WTC11 (cell line): ENCODE data around the gene RBM26. TPM values are rescaled to one million over a fixed set of nuclear protein-coding genes. Genes with fewer than 3 reads are reported as not detected.

Source experiments
- ATAC-seq: fragments of 200-7000 bp; cut with Tn5 transposase; 2 replicates; pipeline ENCODE4 v1.10.0; 2021; ENCODE audit warnings: mild to moderate bottlenecking, moderate library complexity
- CTCF ChIA-PET: fragments of 300-600 bp; sonication (Branson Sonifier 250); formaldehyde crosslinking; loops from one replicate; lab custom pipeline; 2021; ENCODE audit warnings: antibody characterized with exemption; lab: Charles Lee
- POLR2A ChIA-PET: fragments of 350-600 bp; sonication (Branson Sonifier 250); formaldehyde crosslinking; loops from one replicate; lab custom pipeline; 2021; ENCODE audit warnings: antibody characterized with exemption; lab: Charles Lee
- DNase-seq: peaks from one replicate; pipeline ENCODE4 v3.0.0; 2021; ENCODE audit warnings: low spot score
- H3K27ac Mint-ChIP-seq: 2 replicates; pipeline ENCODE4 v1.8.0; 2021; ENCODE audit warnings: mixed read lengths
- H3K27me3 Mint-ChIP-seq: 2 replicates; pipeline ENCODE4 v1.8.0; 2021; ENCODE audit warnings: low read depth, mild to moderate bottlenecking, moderate library complexity, mixed read lengths
- H3K36me3 Mint-ChIP-seq: 2 replicates; pipeline ENCODE4 v1.8.0; 2021; ENCODE audit warnings: mixed read lengths
- H3K4me1 Mint-ChIP-seq: 2 replicates; pipeline ENCODE4 v1.8.0; 2022; ENCODE audit warnings: mixed read lengths
- H3K4me3 Mint-ChIP-seq: 2 replicates; pipeline ENCODE4 v1.8.0; 2021; ENCODE audit warnings: mild to moderate bottlenecking, moderate library complexity, mixed read lengths
- H3K9me3 Mint-ChIP-seq: 2 replicates; pipeline ENCODE4 v1.8.0; 2021; ENCODE audit warnings: mixed read lengths
- ATF2 ChIP-seq: sonication (generic); formaldehyde crosslinking; IDR thresholded peaks from 2 replicates; pipeline ENCODE4 v1.8.1; 2022; ENCODE audit warnings: low read depth, missing genetic modification reagents, borderline replicate concordance
- CREM ChIP-seq: sonication (generic); formaldehyde crosslinking; IDR thresholded peaks from 2 replicates; pipeline ENCODE4 v1.8.1; 2022; ENCODE audit warnings: mild to moderate bottlenecking, missing genetic modification reagents, moderate library complexity
- E2F5 ChIP-seq: sonication (generic); formaldehyde crosslinking; IDR thresholded peaks from 2 replicates; pipeline ENCODE4 v1.8.1; 2022; ENCODE audit warnings: mild to moderate bottlenecking, moderate library complexity, missing genetic modification reagents
- ELF4 ChIP-seq: sonication (generic); formaldehyde crosslinking; IDR thresholded peaks from 2 replicates; pipeline ENCODE4 v1.8.1; 2022; ENCODE audit warnings: low read depth, mild to moderate bottlenecking, moderate library complexity, missing genetic modification reagents
- ETV6 ChIP-seq: sonication (generic); formaldehyde crosslinking; IDR thresholded peaks from 2 replicates; pipeline ENCODE4 v1.8.1; 2022; ENCODE audit warnings: mild to moderate bottlenecking, missing genetic modification reagents
- GABPB1 ChIP-seq: sonication (generic); formaldehyde crosslinking; IDR thresholded peaks from 2 replicates; pipeline ENCODE4 v1.8.1; 2023; ENCODE audit warnings: mild to moderate bottlenecking, missing genetic modification reagents
- GRHL2 ChIP-seq: fragments of 250-450 bp; sonication (Bioruptor Pico); IDR thresholded peaks from 2 replicates; pipeline ENCODE4 v1.8.0; 2022; ENCODE audit warnings: mild to moderate bottlenecking, moderate library complexity; ENCODE audit not compliant: insufficient replicate concordance, severe bottlenecking
- IRF1 ChIP-seq: sonication (generic); formaldehyde crosslinking; IDR thresholded peaks from 2 replicates; pipeline ENCODE4 v1.8.0; 2023; ENCODE audit warnings: missing genetic modification reagents
- IRF2 ChIP-seq: sonication (generic); formaldehyde crosslinking; IDR thresholded peaks from 2 replicates; pipeline ENCODE4 v1.8.0; 2022; ENCODE audit warnings: low read depth, missing genetic modification reagents, borderline replicate concordance
- NR1H2 ChIP-seq: sonication (generic); formaldehyde crosslinking; IDR thresholded peaks from 2 replicates; pipeline ENCODE4 v1.9.0; 2021; ENCODE audit warnings: mild to moderate bottlenecking, moderate library complexity, missing genetic modification reagents
- SMAD4 ChIP-seq: sonication (generic); formaldehyde crosslinking; IDR thresholded peaks from 2 replicates; pipeline ENCODE4 v1.8.0; 2022; ENCODE audit warnings: mild to moderate bottlenecking, missing genetic modification reagents
- TP53 ChIP-seq: sonication (generic); formaldehyde crosslinking; IDR thresholded peaks from 2 replicates; pipeline ENCODE4 v1.8.1; 2023; ENCODE audit warnings: mild to moderate bottlenecking, missing genetic modification reagents
- ZMAT4 ChIP-seq: fragments of 250-450 bp; sonication (Bioruptor Pico); IDR thresholded peaks from 2 replicates; pipeline ENCODE4 v1.9.0; 2021; ENCODE audit warnings: mild to moderate bottlenecking
- ZNF138 ChIP-seq: sonication (generic); formaldehyde crosslinking; conservative IDR thresholded peaks from 2 replicates; pipeline ENCODE4 v1.8.1; 2022; ENCODE audit warnings: mild to moderate bottlenecking, moderate library complexity, missing genetic modification reagents
- ZNF219 ChIP-seq: sonication (generic); formaldehyde crosslinking; IDR thresholded peaks from 2 replicates; pipeline ENCODE4 v1.8.0; 2023; ENCODE audit warnings: missing genetic modification reagents, mild to moderate bottlenecking, borderline replicate concordance
- ZNF396 ChIP-seq: fragments of 250-450 bp; sonication (Bioruptor Pico); IDR thresholded peaks from 2 replicates; pipeline ENCODE4 v1.8.0; 2021; ENCODE audit warnings: mild to moderate bottlenecking, moderate library complexity, borderline replicate concordance
- ZNF532 ChIP-seq: fragments of 250-450 bp; sonication (Bioruptor Pico); IDR thresholded peaks from 2 replicates; pipeline ENCODE4 v1.9.0; 2021; ENCODE audit warnings: mild to moderate bottlenecking, borderline replicate concordance
- ZSCAN18 ChIP-seq: fragments of 250-450 bp; sonication (Bioruptor Pico); IDR thresholded peaks from 2 replicates; pipeline ENCODE4 v2.1.2; 2022; ENCODE audit warnings: mild to moderate bottlenecking, moderate library complexity
- total RNA-seq: library from RNA; stranded (reverse); gene quantifications from 3 replicates; pipeline ENCODE4 v1.2.3, GENCODE V29; 2021

RBM26 gene
- total RNA-seq, 1 experiment from 2014 or later = 64.1 TPM

GRCh38 chr13:79346300-79346914 is 59.6 kb downstream of the RBM26 start (continued):
- no peak for TF ChIP-seq ZNF532 (CRISPR knock-in tag)
- TF ChIP-seq TP53 (CRISPR knock-in tag) = no peak
- no peak for TF ChIP-seq ZMAT4
- TF ChIP-seq ATF2 (CRISPR knock-in tag) = no peak
- no peak for TF ChIP-seq ELF4 (CRISPR knock-in tag)
- no peak for TF ChIP-seq ZNF219 (CRISPR knock-in tag)
- TF ChIP-seq ZNF138 (CRISPR knock-in tag) = no peak
- TF ChIP-seq, all 79 proteins: peak for 0

- H3K27ac Mint-ChIP-seq = 0 out of 2 replicates have a peak overlapping the region, but pooled peaks have one; percentile 2
- H3K9me3 Mint-ChIP-seq = no peaks in the 10 kb centered on the region
- H3K4me1 Mint-ChIP-seq = no peaks in the 10 kb centered on the region
- no peak overlapping the region for H3K4me3 Mint-ChIP-seq
- H3K36me3 Mint-ChIP-seq = peaks cover 66% of the 10 kb centered on the region
- no peaks in the 10 kb centered on the region for H3K27me3 Mint-ChIP-seq
- ChIA-PET POLR2A (no interaction called here), CTCF (no interaction called here)
- ATAC-seq (no peak), DNase-seq (no peak)
- no peak for TF ChIP-seq ZNF396 (CRISPR knock-in tag)
- TF ChIP-seq GABPB1 (CRISPR knock-in tag) = no peak
- no peak for TF ChIP-seq IRF2 (CRISPR knock-in tag)
Observed at GRCh38 chr13:79341202-79341601, 64.9 kb downstream of the RBM26 start.

GRCh38 chr13:79340490-79340889 is 65.6 kb downstream of the RBM26 start:
- no peak overlapping the region for H3K4me3 Mint-ChIP-seq
- DNase-seq (no peak), ATAC-seq (no peak)
- no peaks in the 10 kb centered on the region for H3K9me3 Mint-ChIP-seq
- no peaks in the 10 kb centered on the region for H3K4me1 Mint-ChIP-seq
- no peak overlapping the region for H3K27ac Mint-ChIP-seq
- ChIA-PET CTCF (interaction anchor here (1.2 kb wide), 1 partner anchor 9 kb away, joined by 3 read pairs; no protein-coding TSS in a partner anchor), POLR2A (no interaction called here)
- peaks cover 71% of the 10 kb centered on the region for H3K36me3 Mint-ChIP-seq
- no peaks in the 10 kb centered on the region for H3K27me3 Mint-ChIP-seq
- no peak for TF ChIP-seq NR1H2 (CRISPR knock-in tag)
- TF ChIP-seq GABPB1 (CRISPR knock-in tag) = no peak
- no peak for TF ChIP-seq ETV6 (CRISPR knock-in tag)
- no peak for TF ChIP-seq ATF2 (CRISPR knock-in tag)
- no peak for TF ChIP-seq GRHL2 (CRISPR knock-in tag)
- no peak for TF ChIP-seq IRF1 (CRISPR knock-in tag)
- no peak for TF ChIP-seq ZSCAN18
- TF ChIP-seq E2F5 = no peak
- TF ChIP-seq SMAD4 (CRISPR knock-in tag) = no peak
- TF ChIP-seq CREM (CRISPR knock-in tag) = no peak
